CD4-positive, alpha-beta T cell treated with Interleukin-15 for 1 hour (primary cell): ENCODE results near the gene NRP1.

ENCODE experiments used
- DNase-seq: peaks from one replicate; pipeline ENCODE4 v3.0.0-alpha.2; 2020

The NRP1 gene

DNA sequence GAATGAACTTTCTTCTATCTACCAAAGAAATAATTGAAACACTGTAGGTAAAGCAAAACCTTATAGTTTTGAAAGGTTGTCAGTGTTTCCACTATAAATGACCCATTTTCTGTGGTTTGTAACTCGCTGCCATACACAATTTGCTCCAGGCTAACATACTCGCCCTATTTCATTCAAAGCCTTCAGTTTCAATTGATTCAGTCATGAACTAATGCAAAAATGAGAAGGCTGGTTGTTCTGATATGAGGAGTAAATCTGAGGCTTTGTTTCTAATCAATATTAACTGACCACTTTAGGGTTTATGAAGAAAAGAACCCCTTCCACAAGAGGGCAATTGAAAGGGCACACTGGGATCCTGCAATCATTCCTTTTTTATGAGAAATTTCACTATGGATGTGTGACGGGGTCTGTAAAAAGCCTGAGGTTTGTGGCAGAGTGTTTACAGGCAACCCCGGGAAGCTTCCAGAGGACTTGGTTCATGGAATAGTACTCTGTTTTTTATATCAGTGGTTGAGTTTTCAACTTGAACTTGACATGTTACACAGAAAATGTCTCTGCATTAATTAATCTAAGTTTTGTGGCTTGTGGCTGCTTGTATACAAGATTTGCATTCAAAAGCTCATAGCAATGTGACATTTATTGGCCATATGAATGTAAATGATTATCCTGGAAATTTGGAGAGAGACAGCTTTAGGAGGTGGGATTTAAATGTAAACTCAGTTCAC is 133.2 kb downstream of the NRP1 start:
- no peak for DNase-seq

DNA sequence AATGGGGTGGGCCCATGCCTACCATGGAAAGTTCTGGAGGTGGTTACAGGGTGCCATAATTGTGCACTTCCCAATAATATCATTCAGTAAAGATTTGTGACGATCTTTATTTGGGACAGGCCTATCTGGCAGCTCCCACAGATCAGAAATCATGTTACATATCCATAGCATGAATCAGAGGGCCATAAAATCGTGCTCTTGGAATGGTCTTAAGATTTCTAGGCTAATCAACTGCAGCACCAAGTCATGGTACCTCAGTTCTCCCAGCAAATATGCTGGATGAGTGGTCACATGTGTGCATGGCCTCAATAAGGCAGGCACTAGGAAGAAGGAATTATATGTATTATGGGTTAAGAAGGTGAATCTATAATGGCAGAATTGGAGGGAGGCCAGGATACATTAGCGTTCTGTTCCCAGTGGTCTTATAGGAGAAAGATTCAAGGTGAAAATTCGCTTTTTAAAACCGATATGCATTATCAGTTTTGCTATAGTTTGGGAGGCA is 134.7 kb downstream of the NRP1 start:
- no peak for DNase-seq

DNA sequence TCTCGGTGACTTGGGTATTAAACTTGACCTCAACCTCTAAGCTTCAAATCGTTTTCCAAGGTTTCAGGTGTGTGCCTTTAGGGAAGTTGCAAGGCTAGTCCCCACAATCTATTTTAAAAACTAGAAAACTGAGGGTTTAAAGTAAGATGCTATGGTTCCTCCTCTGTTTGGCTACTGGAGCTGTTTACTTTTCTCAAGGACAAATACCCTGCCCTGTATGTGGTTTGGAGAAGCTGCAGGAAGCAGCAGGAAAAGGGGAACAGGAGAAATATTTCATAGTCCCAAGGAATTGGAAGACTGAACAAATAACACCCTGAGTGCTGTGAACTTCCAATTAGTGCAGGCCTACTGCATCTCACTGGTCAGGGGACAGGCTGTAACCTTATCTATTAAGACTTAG is 135.9 kb downstream of the NRP1 start:
- no peak for DNase-seq

DNA sequence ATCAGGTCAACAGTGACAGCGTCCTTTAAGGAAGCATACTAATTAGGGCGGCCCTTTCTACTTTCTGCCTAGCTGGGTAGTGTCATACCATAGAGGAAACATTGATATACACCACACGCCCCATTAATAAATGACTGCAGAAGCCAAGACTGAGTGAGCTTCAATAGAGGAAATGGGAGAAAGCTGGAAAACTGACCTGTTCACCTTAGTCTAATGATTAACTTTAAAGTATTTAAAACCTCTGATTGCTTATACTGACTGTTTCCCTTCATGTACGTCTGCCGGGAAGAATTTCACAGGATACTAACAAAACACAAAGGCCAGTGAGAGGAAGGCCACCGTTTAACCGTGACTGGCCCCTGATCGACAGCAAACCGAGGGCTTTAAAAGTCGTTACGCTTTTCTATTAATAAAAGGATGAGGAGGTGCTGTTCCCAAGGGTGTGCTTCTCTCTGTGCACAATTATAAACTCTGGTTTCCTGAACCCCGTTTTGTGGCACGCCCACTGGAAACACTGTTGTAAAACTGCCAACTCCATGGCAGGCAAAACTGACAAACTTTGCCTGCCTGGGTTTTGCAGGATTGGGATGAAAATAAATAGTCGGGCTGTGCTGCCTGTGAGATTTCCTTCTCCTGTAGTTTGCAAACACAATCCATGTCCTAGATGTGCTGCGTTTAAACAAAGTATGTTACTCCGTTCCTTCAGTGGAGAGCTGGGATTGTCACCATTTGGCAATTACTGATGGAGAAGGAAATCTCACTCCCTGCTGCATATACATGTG is 137.6 kb downstream of the NRP1 start:
- no peak for DNase-seq

DNA sequence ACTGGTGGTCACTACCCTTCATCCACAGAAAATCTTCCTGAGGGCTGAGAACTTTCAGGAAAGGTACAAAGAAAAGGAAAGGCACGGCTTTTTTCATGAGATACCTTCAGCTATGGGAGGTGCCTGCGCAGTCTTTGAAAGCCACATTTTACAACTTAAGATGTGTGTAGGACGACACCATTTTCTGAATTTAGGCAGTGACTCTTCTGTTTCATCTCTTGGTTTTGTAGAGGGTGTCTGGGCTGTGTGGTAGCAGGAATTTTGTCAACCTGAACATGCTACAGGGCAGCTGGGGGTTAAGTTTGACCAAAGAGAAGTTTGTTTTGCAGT is 138.1 kb downstream of the NRP1 start:
- DNase-seq, result no peak

DNA sequence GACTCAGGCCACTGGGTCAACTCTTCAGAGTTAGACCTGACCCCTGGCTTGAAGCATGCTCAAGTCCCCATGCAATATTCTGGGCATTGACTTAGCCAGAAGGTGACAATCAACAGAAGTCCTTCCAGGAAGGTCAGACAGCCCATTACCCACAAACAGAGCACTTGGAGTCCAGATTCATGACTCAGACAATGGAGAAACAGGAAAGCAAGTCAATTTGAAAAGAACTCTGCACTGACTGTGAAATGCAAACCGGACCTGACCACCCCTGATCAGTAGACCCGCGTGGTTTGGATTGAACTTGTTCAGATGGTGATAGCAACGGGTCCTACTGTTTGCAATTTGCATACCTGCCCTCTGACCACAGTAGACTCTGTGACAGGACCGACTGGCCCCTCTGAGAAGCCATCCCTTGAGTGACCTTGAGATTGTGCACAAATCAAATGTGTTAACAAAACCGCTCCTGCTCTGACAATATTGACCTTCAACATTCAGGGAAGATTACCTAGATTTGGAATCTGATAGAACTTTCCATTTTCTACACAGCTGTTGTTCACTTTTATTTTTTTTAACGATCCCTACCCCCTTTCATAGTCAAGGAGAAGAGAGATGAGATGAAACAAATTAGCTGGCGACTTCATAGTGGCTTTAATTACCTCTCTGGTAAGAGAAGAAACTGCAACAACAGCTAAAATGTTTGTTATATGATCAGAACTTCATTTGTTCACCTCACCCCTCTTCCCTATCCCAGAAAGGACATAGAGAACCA is 138.7 kb downstream of the NRP1 start:
- no peak for DNase-seq

DNA sequence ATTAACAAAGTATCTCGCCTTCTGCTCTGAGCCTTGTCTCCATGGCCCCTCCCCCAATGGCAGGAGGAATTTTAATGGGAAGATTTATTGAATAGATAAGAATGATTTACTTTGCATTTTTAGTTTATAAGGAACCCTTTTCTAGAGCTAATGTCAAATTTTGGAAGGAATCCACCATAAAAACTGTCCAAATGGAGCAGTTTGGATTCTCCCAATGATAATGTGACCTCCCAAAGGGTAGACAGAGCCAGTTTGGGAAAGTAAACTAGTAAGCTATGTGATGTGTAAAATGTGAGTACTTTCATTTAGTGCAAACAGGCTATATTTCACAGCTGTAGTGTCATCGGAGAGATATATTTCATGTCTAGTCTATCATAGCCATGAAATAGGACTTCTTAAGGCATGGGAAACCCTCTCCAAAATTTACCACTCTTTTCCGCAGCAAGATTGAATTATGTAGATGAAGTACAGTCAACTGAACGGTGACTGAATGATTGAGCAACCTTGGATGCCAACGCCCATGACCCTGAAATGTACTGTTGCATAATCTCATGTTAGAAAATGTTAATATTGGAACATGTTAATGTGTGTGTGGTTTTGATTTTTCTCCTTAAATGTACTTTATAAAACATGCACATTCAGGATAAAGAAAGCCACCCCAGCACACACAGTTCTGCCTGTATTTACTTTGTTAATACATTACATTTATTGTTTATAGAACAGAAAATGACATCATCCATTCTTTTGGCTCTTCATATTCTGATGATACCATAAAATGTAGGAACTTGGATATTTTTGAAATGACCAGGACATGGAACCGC is 140.6 kb downstream of the NRP1 start:
- DNase-seq, result no peak

DNA sequence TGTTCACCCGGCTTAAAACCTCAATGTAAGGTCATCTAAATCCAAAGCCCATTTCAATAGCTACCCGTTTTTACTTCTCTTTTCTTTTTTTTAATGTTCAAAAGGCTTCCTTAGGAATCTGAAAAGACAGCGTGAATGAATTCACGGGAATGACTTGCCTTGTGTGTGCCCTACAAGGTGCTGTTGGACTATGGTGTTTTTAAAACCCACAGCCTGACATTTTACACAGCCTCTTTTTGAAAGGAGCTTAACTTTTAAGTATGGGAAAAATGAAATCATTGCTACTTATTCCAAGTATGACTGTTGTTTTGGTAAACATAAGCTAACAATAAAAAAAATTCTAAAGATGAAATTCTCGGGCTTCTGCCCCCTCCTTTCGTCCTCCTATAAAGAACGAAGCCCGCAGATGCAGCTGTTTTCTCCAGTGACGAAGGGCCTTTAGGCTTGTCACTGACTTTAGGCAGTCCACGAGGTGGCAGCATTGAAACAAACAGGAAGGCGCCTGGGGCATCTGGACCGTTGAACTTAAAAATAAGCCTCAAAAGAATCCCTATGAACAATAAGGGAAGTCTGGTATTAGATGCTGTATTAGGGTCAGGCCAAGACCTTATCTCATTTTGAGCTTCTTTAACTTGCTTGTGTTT is 141.3 kb downstream of the NRP1 start:
- peak; percentile 63 for DNase-seq

DNA sequence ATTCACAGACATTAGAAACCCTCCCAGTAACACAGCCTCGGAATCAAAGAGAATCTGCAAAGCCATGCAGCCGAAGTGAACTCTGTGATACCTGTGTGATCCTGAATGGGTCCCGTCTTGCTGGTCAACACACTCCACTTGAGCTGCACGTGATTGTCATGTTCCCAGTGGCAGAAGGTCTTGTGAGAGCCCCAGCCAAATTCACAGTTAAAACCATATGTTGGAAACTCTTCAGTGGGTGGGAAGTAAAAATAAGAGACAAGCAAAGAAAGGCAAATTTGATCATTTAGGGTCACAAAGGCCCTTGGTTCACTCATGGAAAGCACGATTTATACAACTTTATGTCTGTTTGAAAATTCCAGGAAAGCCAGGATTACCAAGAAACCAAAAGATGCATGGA is 142.3 kb downstream of the NRP1 start:
- DNase-seq, result no peak

DNA sequence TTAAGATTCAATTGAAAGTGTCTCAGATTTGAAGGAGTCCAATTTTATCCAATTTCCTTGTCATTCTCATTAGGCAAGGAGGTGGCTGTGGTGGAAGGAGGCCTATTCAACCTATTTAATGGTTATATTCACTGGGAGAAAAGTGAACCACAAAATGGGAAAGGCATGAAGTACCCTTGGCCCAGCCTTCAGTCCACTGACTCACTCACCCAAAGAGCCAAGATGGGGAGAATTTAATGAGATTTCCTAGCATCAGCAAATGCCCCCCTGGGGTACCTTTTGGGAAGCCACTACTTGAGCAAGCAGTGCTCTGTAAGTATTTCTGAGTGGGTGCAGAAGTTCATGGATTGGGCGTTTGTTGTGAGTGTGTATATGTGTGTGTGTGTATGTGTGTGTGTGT is 144.1 kb downstream of the NRP1 start:
- DNase-seq, result no peak

DNA sequence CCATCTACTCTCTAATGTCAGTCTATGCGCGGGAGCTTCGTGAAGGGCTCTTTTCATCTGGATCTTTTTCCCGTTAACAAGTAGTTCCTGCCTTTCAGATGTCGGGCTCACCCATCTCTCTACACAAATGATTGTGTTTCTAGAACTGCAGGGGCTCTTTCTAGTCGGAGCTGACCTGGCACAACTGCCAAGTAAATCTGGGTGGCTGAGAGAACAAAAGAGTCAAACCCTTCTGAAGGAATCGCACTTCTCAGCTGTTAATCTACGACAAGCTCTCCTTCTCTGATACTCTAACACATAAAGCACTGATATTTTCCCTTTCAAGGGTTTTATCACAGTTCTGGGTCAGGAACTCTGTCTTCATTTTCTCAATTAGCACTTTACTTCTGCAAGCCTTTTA is 144.7 kb downstream of the NRP1 start:
- no peak for DNase-seq

DNA sequence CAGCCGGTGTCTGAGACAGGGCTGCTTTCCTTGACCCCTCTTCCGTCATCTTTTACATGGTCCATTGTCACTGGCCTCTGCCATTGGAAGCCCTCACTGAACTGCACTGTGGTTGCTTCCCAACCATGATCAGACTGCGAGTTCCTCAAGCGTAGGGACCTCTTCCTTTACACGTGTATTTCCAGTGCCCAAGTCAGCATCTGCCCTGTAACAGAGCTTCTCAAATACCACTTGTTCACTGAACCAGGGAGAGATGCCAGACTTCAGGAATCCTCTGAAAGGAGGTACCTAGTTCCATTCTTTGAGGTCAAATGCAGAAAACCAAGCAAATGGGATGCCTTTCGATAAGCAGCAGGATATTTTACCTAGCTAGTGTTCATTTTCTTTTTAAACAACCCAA is 145.1 kb downstream of the NRP1 start:
- DNase-seq, result no peak

DNA sequence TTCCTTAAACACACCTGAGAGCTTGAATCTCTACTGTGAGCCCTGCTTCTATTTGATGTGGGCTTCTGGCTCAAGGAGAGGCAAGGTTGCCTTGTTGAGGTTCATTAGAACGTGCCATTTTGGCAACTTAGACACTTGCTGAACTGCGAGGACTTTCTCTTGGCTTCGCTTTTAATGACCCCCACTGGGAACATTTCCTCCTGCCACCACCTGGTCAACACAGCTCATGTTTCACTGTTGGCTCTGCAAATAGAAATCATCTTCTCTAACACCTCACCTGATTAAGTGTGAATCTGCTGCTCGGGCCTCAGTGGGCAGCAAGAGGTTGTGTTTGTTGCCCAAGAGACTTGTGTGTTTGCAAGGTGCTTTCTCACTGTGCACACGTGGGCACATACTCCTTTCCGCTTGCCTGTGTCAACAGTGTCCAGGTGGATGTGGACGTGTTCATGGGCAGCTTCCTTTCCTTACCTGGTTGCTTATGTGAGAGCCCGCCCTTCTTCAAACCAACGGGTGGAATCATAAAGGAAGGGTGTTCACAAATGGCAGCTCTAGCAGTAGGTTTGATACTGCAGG is 147.0 kb downstream of the NRP1 start:
- DNase-seq, result no peak

DNA sequence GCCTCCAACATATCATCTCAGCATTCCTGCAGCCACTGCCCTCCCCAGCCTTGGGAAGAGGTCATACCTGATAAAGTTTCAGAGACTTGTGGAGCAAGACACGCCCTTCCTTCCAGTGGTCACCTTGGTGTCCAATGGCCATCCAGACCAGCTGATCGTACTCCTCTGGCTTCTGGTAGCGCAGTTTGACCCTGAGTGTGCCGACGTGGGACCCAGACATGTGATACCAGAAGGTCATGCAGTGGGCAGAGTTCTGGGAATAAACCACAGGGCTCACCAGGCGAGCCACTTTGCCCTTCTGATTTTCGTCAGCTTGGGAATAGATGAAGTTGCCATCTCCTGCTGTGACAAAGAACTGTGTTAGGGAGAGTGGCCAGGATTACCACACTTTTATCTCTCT is 148.3 kb downstream of the NRP1 start:
- no peak for DNase-seq

DNA sequence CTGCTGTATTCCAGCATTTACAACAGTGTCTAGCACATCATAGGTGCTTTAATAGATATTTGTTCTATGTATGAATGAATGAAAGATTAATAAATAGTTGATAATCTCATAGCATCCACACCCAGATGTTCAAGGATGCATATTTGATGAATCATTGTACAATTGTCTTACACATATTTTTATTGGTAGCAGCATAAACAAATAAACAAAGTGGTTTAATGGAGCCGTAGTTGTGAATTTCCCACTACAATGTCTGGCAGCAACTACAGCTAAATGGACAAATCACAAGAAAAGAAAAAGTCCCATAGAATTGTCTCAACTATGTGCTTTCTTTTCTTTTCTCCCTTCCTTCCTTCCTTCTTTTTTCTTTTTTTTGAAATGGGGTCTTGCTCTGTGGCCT is 150.8 kb downstream of the NRP1 start:
- DNase-seq, result no peak

DNA sequence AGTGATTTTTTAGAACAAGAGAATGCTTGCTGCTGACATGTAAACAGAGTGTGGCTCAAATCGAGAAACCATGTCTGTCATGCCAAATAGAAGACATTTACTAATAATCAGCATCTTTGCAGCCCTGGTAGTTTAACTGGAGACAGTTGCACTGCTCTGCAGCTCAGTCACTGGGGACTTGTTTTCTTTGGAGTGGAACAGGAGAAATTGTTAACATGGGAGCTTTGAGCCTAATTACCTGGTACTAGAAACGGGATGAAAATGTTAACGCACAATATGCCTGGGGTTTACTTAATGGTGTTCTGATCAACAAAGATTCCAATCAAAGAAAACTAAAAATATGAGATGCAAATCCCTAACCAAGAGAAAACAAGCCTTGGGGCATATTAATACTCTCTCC is 153.5 kb downstream of the NRP1 start:
- DNase-seq, result no peak

DNA sequence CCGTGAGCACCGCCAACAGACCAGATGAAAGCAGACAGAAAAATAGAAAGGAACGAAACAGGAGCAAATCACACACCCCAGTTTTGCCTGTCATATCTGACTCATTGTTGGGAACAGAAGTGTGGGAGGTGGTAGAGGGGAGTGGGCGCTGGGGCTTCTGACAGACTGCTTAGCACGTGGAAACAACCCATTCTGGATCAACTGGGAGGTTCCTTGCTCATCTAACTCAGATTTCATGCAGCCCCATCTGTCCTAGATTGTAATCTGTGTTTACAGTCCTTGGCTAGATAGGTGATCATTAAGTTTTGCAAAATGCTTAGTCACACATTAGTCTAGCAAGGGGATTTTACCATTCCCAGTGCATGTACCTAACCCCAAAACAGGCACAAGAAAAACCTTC is 154.1 kb downstream of the NRP1 start:
- DNase-seq, result no peak

DNA sequence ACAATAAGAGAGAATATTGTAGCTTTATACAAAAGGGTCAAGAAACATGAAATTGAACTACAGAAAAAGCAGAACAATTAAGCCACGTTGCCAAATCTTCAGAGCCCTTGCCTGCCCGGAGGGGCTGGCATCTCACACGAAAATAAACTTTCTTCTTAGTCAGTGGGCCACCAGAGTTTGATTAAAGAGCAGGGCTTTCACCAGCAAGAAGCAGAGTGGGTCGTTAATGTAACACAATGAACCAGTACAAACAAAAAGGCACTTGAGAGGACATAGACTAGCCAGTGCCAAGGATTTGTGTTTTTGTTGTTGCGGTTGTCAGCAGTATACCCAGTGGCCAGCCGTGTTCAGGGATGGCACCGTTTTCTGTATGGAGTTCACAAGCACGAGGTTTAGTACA is 155.4 kb downstream of the NRP1 start:
- DNase-seq, result no peak

DNA sequence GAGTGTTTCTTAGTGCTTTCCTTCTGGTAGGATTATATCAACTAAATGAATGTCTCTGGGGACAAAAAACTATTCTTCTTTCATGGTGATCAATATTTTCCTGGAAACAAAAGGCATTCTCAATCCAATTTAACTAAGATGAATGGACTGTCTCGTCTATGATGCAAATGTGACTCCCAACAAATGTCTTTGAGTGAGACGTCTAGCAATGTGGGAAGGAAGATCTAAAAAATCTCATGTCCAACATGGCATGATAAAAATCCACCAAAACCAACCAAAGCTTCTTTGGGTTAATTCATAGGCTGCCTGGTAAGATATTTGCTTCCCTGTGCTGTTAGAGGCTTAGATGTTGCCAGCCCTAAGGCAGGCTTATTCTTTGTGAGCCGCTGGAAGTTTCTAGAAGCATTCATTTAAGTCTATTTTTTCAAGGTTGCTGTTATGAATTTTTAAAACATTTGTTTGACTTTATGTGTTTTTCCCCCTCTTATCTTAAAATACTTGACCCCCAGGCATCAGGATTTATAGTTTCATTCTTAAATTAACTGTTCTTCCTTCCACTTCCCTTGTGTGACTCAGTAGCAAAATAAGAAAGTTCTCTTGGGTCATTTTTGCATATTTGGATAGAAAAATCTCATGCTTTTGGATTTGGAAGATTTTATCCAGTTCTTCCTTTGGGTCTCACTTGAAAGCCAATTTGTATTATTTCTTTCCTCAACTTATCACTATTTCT is 156.3 kb downstream of the NRP1 start:
- DNase-seq, result no peak

DNA sequence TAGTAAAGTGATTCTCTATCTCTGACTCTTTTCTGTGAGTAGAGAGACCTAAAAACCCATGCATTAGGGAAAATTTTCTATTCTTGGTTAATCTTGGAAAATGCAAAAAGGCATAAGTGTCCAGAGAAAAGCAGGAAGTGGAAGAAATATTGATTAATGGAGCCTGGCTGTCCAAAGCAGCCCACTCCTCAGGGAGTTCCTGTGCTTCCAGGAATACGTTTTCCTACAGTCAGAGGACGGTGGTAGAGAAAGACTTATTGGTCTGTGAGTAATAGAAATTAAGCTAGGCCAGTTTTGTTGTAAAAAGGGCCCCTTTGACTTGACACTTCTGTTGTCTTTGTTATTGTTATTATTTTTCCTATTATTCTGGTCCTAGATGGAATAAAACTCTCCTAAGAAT is 157.8 kb downstream of the NRP1 start:
- DNase-seq, result no peak

DNA sequence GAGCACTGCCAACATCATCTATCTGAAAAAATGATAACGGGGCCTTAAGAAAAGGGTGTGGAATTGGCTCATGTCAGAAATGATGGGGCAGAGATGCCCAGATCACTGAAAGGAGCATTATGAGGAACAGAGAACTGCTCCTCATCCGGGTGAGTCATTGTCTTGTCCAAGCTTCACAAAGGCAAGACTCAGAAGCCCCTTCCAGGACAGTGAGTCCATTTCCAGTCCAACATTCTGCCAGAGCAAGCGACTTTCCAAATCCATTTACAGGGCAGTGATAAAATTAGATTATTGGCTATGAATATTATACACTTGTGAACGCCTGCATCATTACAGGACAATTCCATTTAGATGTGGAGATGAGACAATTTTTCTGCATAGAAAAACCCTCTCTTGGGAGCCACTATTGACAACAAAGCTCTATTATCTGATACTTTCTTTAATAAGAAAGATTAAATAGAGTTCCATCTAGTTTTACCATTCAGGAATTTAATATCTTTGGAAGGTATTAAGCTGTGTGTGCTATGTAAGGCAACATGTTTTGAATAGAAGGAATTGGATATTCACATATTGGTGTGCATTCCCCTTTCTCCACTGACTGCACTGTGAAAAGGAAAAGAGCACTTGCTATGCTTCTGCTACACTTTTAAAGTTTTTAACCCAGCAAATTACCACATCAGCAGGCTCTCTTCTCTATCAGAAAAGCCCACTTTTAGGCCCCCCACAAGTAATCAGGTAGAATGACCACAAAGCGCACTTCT is 159.6 kb downstream of the NRP1 start:
- DNase-seq, result no peak
